H1 (cell line): Measurements from ENCODE around the gene BCKDHB. TPM values are rescaled to one million over a fixed set of nuclear protein-coding genes. Genes with fewer than 3 reads are reported as not detected.

ENCODE experiments used
- CTCF ChIA-PET: fragments of 300-600 bp; sonication (Branson Sonifier 250); formaldehyde crosslinking; loops from one replicate; lab custom pipeline; 2021; ENCODE audit not compliant: partially characterized antibody; lab: Charles Lee
- POLR2A ChIA-PET: fragments of 300-600 bp; sonication (Branson Sonifier 250); formaldehyde crosslinking; loops from one replicate; lab custom pipeline; 2021; ENCODE audit warnings: inconsistent platforms; ENCODE audit not compliant: partially characterized antibody; lab: Charles Lee
- DNase-seq, 2 experiments: peaks; one replicate each; pipeline versions ENCODE4 v3.0.0 to v3.0.0-alpha.2; 2010 to 2022; ENCODE audit warnings: low spot score in 2 of 2, low read depth in 1 of 2, mixed read lengths in 1 of 2
- FAIRE-seq: peaks from 2 replicates; lab custom pipeline; 2011; peaks lifted over from hg19 to GRCh38; lab: Jason Lieb, UNC
- H2AFZ ChIP-seq: 2 replicates; pipeline ENCODE4 v1.8.1; 2012; ENCODE audit warnings: low read length, inconsistent platforms
- H2AK5ac ChIP-seq: 2 replicates; pipeline ENCODE4 v1.6.1; 2013; ENCODE audit warnings: low read depth, low read length
- H2BK120ac ChIP-seq: replicated peaks from 2 replicates; pipeline ENCODE3; 2013; ENCODE audit warnings: low read depth, low read length, inconsistent platforms
- H2BK12ac ChIP-seq: 2 replicates; pipeline ENCODE4 v1.6.1; 2013; ENCODE audit warnings: low read depth, low read length
- H2BK15ac ChIP-seq: 2 replicates; pipeline ENCODE4 v1.6.1; 2013; ENCODE audit warnings: low read length
- H2BK20ac ChIP-seq: 2 replicates; pipeline ENCODE4 v1.6.1; 2013; ENCODE audit warnings: low read length
- H2BK5ac ChIP-seq: 2 replicates; pipeline ENCODE4 v1.6.1; 2013; ENCODE audit warnings: low read depth, low read length
- H3K14ac ChIP-seq: 2 replicates; pipeline ENCODE4 v1.6.1; 2013; ENCODE audit warnings: inconsistent platforms; ENCODE audit not compliant: insufficient read length
- H3K18ac ChIP-seq: 2 replicates; pipeline ENCODE4 v1.6.1; 2013; ENCODE audit warnings: low read length; ENCODE audit errors: extremely low read depth
- H3K23ac ChIP-seq: 2 replicates; pipeline ENCODE4 v1.6.1; 2013; ENCODE audit warnings: inconsistent platforms; ENCODE audit not compliant: insufficient read length
- H3K23me2 ChIP-seq: 2 replicates; pipeline ENCODE4 v1.6.1; 2013; ENCODE audit warnings: low read depth, low read length
- H3K27ac ChIP-seq: 2 replicates; pipeline ENCODE4 v1.6.1; 2011; ENCODE audit warnings: low read depth, low read length, inconsistent platforms
- H3K27me3 ChIP-seq, 4 experiments: replicated peaks in 1 of 4; 1 replicate in 1 of 4; 2 replicates in 3 of 4; pipeline versions ENCODE4 v1.6.1 to v1.8.1; 2011 to 2013; ENCODE audit warnings: low read length in 3 of 4, mild to moderate bottlenecking in 3 of 4, inconsistent platforms in 2 of 4, mixed read lengths in 2 of 4, moderate library complexity in 1 of 4; ENCODE audit not compliant: control insufficient read depth in 3 of 4, insufficient read depth in 3 of 4; ENCODE audit errors: extremely low read depth in 1 of 4
- H3K36me3 ChIP-seq, 4 experiments: 2 replicates each; pipeline versions ENCODE4 v1.6.1 to v1.8.1; 2011 to 2013; ENCODE audit warnings: mild to moderate bottlenecking in 4 of 4, low read length in 3 of 4, moderate library complexity in 2 of 4, control low read depth in 1 of 4, inconsistent platforms in 1 of 4; ENCODE audit not compliant: insufficient read depth in 4 of 4, control insufficient read depth in 2 of 4
- H3K4ac ChIP-seq: replicated peaks from 2 replicates; pipeline ENCODE3; 2013; ENCODE audit warnings: low read length, low read depth, mixed read lengths, inconsistent platforms; ENCODE audit not compliant: insufficient read length
- H3K4me1 ChIP-seq, 4 experiments: replicated peaks in 1 of 4; 1 replicate in 1 of 4; 2 replicates in 3 of 4; pipeline versions ENCODE4 v1.6.1 to v1.8.1; 2011 to 2013; ENCODE audit warnings: low read length in 3 of 4, inconsistent platforms in 2 of 4, mixed read lengths in 1 of 4; ENCODE audit not compliant: insufficient read depth in 4 of 4, control insufficient read depth in 3 of 4
- H3K4me2 ChIP-seq, 2 experiments: 2 replicates each; pipeline versions ENCODE4 v1.6.1 to v1.8.1; 2011 to 2013; ENCODE audit warnings: low read depth in 2 of 2, low read length in 2 of 2, control low read depth in 1 of 2, inconsistent platforms in 1 of 2, mild to moderate bottlenecking in 1 of 2; ENCODE audit not compliant: insufficient read depth in 1 of 2
- H3K4me3 ChIP-seq, 4 experiments: fragments of 200-600, 300-600 bp in 1 of 4; sonication (generic), shearing (Covaris generic), sonication (Bioruptor Twin) in 1 of 4; 2 replicates each; pipeline versions ENCODE4 v1.5.1 to v1.8.1; 2011 to 2016; ENCODE audit warnings: low read length in 4 of 4, low read depth in 3 of 4, control low read depth in 2 of 4, inconsistent platforms in 2 of 4, mild to moderate bottlenecking in 2 of 4, mixed read lengths in 1 of 4, moderate library complexity in 1 of 4; ENCODE audit not compliant: insufficient read depth in 2 of 4; ENCODE audit errors: extremely low read depth in 1 of 4
- H3K56ac ChIP-seq: replicated peaks from 2 replicates; pipeline ENCODE3; 2013; ENCODE audit warnings: low read depth, mild to moderate bottlenecking, mixed read lengths, low read length, inconsistent platforms; ENCODE audit not compliant: insufficient read length
- H3K79me1 ChIP-seq: 2 replicates; pipeline ENCODE4 v1.6.1; 2013; ENCODE audit warnings: low read depth, low read length, control low read depth
- H3K79me2 ChIP-seq, 2 experiments: 2 replicates each; pipeline versions ENCODE4 v1.6.1 to v1.8.1; 2012 to 2013; ENCODE audit warnings: low read length in 2 of 2, mild to moderate bottlenecking in 2 of 2, inconsistent platforms in 1 of 2; ENCODE audit not compliant: insufficient read depth in 2 of 2, control insufficient read depth in 1 of 2
- H3K9ac ChIP-seq, 4 experiments: replicated peaks in 1 of 4; 1 replicate in 1 of 4; 2 replicates in 3 of 4; pipeline versions ENCODE4 v1.6.1 to v1.8.1; 2011 to 2013; ENCODE audit warnings: low read depth in 3 of 4, low read length in 3 of 4, control low read depth in 2 of 4, mild to moderate bottlenecking in 2 of 4, moderate library complexity in 2 of 4, inconsistent platforms in 1 of 4; ENCODE audit errors: extremely low read depth in 1 of 4
- H3K9me3 ChIP-seq, 2 experiments: 2 replicates each; pipeline versions ENCODE4 v1.6.1 to v1.8.1; 2012 to 2013; ENCODE audit warnings: mild to moderate bottlenecking in 2 of 2, moderate library complexity in 2 of 2, control low read depth in 1 of 2, inconsistent platforms in 1 of 2, low read depth in 1 of 2, low read length in 1 of 2, mixed read lengths in 1 of 2; ENCODE audit not compliant: insufficient read depth in 2 of 2
- H4K20me1 ChIP-seq, 2 experiments: replicated peaks in 1 of 2; 2 replicates each; pipeline versions ENCODE3 to v1.8.1; 2011 to 2013; ENCODE audit warnings: inconsistent platforms in 2 of 2, low read length in 2 of 2, mild to moderate bottlenecking in 1 of 2; ENCODE audit not compliant: insufficient read depth in 2 of 2, control insufficient read depth in 1 of 2
- H4K5ac ChIP-seq: 2 replicates; pipeline ENCODE4 v1.6.1; 2013; ENCODE audit warnings: low read length, low read depth, mixed read lengths, inconsistent platforms; ENCODE audit not compliant: insufficient read length
- H4K8ac ChIP-seq: 2 replicates; pipeline ENCODE4 v1.8.0; 2013; ENCODE audit warnings: mild to moderate bottlenecking, moderate library complexity, low read length, inconsistent platforms; ENCODE audit not compliant: insufficient read depth; ENCODE audit errors: extremely low read depth
- H4K91ac ChIP-seq: replicated peaks from 2 replicates; pipeline ENCODE3; 2013; ENCODE audit warnings: low read length, mixed read lengths, inconsistent platforms; ENCODE audit not compliant: insufficient read length
- ASH2L ChIP-seq: fragments of 200-600, 300-600 bp; sonication (generic); IDR thresholded peaks from one replicate; pipeline ENCODE4 v1.7.1; 2017; ENCODE audit warnings: low read length
- CBX8 ChIP-seq: fragments of 300-800, 300-1000 bp; sonication (generic); IDR thresholded peaks from 2 replicates; pipeline ENCODE4 v1.7.1; 2016; ENCODE audit warnings: low read depth, low read length, borderline replicate concordance
- CHD2 ChIP-seq: IDR thresholded peaks from 2 replicates; pipeline ENCODE4 v1.6.1; 2012; ENCODE audit warnings: low read length, improper control_type of control experiment
- CREB1 ChIP-seq: IDR thresholded peaks from 2 replicates; pipeline ENCODE4 v1.6.1; 2012; ENCODE audit warnings: inconsistent platforms
- CTCF ChIP-seq, 3 experiments: IDR thresholded peaks; 1 replicate in 2 of 3; 2 replicates in 1 of 3; pipeline versions ENCODE4 v1.5.1 to v1.6.1; 2011; ENCODE audit warnings: low read length in 3 of 3, mild to moderate bottlenecking in 3 of 3, inconsistent platforms in 2 of 3, low read depth in 1 of 3, moderate library complexity in 1 of 3; ENCODE audit not compliant: insufficient read depth in 1 of 3; ENCODE audit errors: control extremely low read depth in 1 of 3
- EGR1 ChIP-seq: IDR thresholded peaks from 2 replicates; pipeline ENCODE4 v1.6.1; 2011; ENCODE audit warnings: low read depth, low read length, borderline replicate concordance
- HDAC6 ChIP-seq: IDR thresholded peaks from one replicate; pipeline ENCODE4 v1.7.1; 2012; ENCODE audit warnings: low read depth, mild to moderate bottlenecking, inconsistent platforms, low read length, moderate library complexity
- KDM4A ChIP-seq: IDR thresholded peaks from one replicate; pipeline ENCODE4 v1.7.1; 2012; ENCODE audit warnings: low read depth, mild to moderate bottlenecking, moderate library complexity, low read length, inconsistent platforms; ENCODE audit not compliant: severe bottlenecking
- PHF8 ChIP-seq: fragments of 200-600 bp; sonication (generic); conservative IDR thresholded peaks from 2 replicates; pipeline ENCODE4 v1.7.1; 2012; ENCODE audit warnings: low read depth, mild to moderate bottlenecking, inconsistent platforms, low read length, moderate library complexity
- RXRA ChIP-seq: IDR thresholded peaks from 2 replicates; pipeline ENCODE4 v1.6.1; 2011; ENCODE audit warnings: low read depth, mild to moderate bottlenecking, low read length, moderate library complexity; ENCODE audit not compliant: insufficient read depth
- SP2 ChIP-seq: IDR thresholded peaks from 2 replicates; pipeline ENCODE4 v1.6.1; 2012; ENCODE audit warnings: mild to moderate bottlenecking, low read length, inconsistent platforms
- SRF ChIP-seq: IDR thresholded peaks from 2 replicates; pipeline ENCODE4 v1.6.1; 2011; ENCODE audit warnings: mild to moderate bottlenecking, low read depth, low read length, moderate library complexity
- TBP ChIP-seq: IDR thresholded peaks from 2 replicates; pipeline ENCODE4 v1.6.1; 2011; ENCODE audit warnings: low read depth, low read length, improper control_type of control experiment
- WGBS, 2 experiments: shearing (Covaris generic) in 1 of 2; methylation state at CpG; one replicate each; pipeline versions ENCODE4 v1.1.6 to v1.1.7; 2013 to 2015; ENCODE audit warnings: low lambda C conversion rate in 2 of 2, mixed read lengths in 2 of 2, inconsistent platforms in 1 of 2, low coverage in 1 of 2, missing lambda C conversion rate in 1 of 2; ENCODE audit not compliant: insufficient replicate concordance in 2 of 2, insufficient coverage in 1 of 2, insufficient read length in 1 of 2; ENCODE audit errors: extremely low coverage in 1 of 2, missing lambda C conversion rate in 1 of 2; 5-methylcytosine and 5-hydroxymethylcytosine counted together
- polyA plus RNA-seq, 7 experiments: library from polyadenylated mRNA; depleted of rRNA in 3 of 7; stranded (reverse) in 5 of 7; unstranded in 2 of 7; fragments of >200 nt in 5 of 7; fragments of 200-250 nt in 2 of 7; gene quantifications; 1 replicate in 5 of 7; 2 replicates in 1 of 7; 4 replicates in 1 of 7; pipeline versions ENCODE4 v1.2.1 to v1.2.3, GENCODE V29; 2011 to 2013; ENCODE audit warnings: missing spikeins in 2 of 7, mixed read lengths in 2 of 7
- total RNA-seq: library from RNA; stranded (reverse); fragmentation: NEBNext Ultra II Directional; extraction: Animal tissue kit (Norgen Biotek cat#: 25700); gene quantifications from 2 replicates; pipeline ENCODE4 v1.2.1, GENCODE V29; 2021

The BCKDHB gene
- total and polyA plus RNA-seq, 2 of the 8 experiments (the other 6 are each of a cell fraction or from before 2014, with no cell fraction given): 22.1 to 30.8 TPM

- Histone ChIP-seq H3K79me1 (no peaks in the 10 kb centered on the region), H3K27ac (no peak overlapping the region), H3K14ac (no peak overlapping the region), H4K91ac (no peak overlapping the region), H2BK20ac (no peak overlapping the region), H3K9me3 (no peaks in the 10 kb centered on the region), H2BK12ac (no peak overlapping the region), H3K23me2 (no peaks in the 10 kb centered on the region), H3K4ac (no peak overlapping the region), H3K18ac (no peak overlapping the region), H3K56ac (no peak overlapping the region), H4K5ac (no peak overlapping the region), H3K79me2 (no peaks in the 10 kb centered on the region), H2BK5ac (no peak overlapping the region), H3K4me2 (no peak overlapping the region), H3K4me3 (no peak overlapping the region), H3K4me1 (no peaks in the 10 kb centered on the region), H2BK15ac (no peak overlapping the region), H3K23ac (no peak overlapping the region), H2AFZ (no peak overlapping the region), H4K20me1 (no peaks in the 10 kb centered on the region), H3K36me3 (no peaks in the 10 kb centered on the region; a peak in 1 of 8 replicates), H2BK120ac (no peak overlapping the region), H4K8ac (no peak overlapping the region), H3K27me3 (no peaks in the 10 kb centered on the region), H3K9ac (no peak overlapping the region), H2AK5ac (no peak overlapping the region)
- no peak for DNase-seq
- POLR2A ChIA-PET: interaction anchor here (1.2 kb wide), 1 partner anchor 10 kb away, joined by 5 read pairs; no protein-coding TSS in a partner anchor
- 92% methylated on average over 2 of the region's 2 CpGs; no CpG with 5 or more reads in 1 of the 2 experiments for WGBS, 2 experiments
- no peak for FAIRE-seq
- CTCF ChIA-PET: interaction anchor here (1.7 kb wide), 1 partner anchor 62 kb away, joined by 3 read pairs; no protein-coding TSS in a partner anchor
- TF ChIP-seq CHD2: no peak
- TF ChIP-seq ASH2L: no peak
- TF ChIP-seq RXRA: no peak
- no peak for TF ChIP-seq CTCF (IDR thresholded peaks at IDR 0.05; ENCODE audit: control extremely low read depth in 1 of 3, insufficient read depth in 1 of 3, low read depth in 1 of 3, low read length in 3 of 3)
- no peak for TF ChIP-seq SRF
- no peak for TF ChIP-seq EGR1
- no peak for TF ChIP-seq CREB1
- TF ChIP-seq TBP: no peak
- no peak for TF ChIP-seq SP2
- TF ChIP-seq HDAC6: no peak
- no peak for TF ChIP-seq CBX8
- no peak for TF ChIP-seq KDM4A
- no peak for TF ChIP-seq PHF8
Observed at GRCh38 chr6:80151635-80152034, 45.2 kb downstream of the BCKDHB start.
